GM13977 (cell line): ENCODE data around the gene CACNA1H.

Experiments used
- DNase-seq: peaks from one replicate; pipeline ENCODE4 v3.0.0; 2012; ENCODE audit warnings: low spot score
- in situ Hi-C: fragments of 300-500 bp; cut with MboI; formaldehyde crosslinking; loops from one replicate; pipeline ENCODE4 v1.12.0; 2022; ENCODE audit warnings: low sequenced_read_pairs, low pct_unique_long_range_greater_than_20kb, mixed read lengths, inconsistent platforms; ENCODE audit not compliant: unreplicated experiment
- TF ChIP-seq, protein P1 (sequence below): IDR thresholded peaks from 2 replicates; pipeline ENCODE4 v1.5.1; 2012; ENCODE audit warnings: mild to moderate bottlenecking, control low read depth; ENCODE audit not compliant: insufficient read depth; ENCODE audit errors: extremely low read depth, missing control alignments

Gene CACNA1H

DNA sequence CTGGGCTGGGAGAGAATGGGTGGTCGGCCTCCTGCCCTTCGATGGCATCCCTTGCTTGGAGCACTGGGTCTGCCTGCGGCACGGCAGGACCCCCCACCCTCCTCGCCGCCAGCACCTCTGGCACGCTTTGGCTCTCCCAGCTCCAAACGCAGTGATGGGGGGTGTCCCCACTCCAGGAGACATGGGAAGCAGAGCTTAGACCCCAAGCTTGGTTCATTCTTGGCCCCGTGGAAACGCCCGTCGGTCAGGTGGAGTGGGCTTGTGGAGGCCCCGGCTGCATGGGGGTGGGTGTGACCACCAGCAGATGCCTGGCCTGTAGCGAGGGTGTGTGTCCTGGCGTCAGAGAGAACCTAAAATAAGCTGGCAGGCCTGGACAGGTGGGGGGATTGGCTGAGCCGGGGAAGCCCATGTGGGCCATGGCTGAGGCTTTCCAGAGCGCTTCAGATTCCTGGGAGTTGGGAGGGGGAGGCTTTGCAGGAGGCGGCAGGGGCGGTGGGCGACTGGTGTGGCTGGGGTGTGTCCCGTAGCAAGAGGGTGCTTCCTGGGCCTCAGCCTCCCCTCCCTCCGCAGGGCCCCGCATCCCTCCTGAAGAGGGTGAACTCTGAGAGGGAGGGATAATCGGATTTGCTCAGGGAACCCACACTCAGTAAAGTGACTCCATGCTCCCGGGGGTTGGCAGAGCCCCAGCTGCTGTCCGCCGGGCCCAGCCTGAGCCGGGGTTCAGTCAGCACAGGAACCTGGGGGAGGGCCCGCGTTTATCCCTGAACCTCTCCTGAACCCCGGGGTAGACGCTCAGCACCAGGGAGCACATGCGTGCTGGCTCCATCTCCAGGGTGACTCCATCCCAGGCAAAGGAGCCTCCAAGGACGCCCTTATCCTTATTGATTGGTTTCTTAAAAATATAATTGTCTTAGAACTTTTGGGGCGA, 3.4 kb downstream of the CACNA1H start:
- TF ChIP-seq, protein P1, sequence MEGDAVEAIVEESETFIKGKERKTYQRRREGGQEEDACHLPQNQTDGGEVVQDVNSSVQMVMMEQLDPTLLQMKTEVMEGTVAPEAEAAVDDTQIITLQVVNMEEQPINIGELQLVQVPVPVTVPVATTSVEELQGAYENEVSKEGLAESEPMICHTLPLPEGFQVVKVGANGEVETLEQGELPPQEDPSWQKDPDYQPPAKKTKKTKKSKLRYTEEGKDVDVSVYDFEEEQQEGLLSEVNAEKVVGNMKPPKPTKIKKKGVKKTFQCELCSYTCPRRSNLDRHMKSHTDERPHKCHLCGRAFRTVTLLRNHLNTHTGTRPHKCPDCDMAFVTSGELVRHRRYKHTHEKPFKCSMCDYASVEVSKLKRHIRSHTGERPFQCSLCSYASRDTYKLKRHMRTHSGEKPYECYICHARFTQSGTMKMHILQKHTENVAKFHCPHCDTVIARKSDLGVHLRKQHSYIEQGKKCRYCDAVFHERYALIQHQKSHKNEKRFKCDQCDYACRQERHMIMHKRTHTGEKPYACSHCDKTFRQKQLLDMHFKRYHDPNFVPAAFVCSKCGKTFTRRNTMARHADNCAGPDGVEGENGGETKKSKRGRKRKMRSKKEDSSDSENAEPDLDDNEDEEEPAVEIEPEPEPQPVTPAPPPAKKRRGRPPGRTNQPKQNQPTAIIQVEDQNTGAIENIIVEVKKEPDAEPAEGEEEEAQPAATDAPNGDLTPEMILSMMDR: no peak
- DNase-seq: no peak
- in situ Hi-C loops: no loop called here

DNA sequence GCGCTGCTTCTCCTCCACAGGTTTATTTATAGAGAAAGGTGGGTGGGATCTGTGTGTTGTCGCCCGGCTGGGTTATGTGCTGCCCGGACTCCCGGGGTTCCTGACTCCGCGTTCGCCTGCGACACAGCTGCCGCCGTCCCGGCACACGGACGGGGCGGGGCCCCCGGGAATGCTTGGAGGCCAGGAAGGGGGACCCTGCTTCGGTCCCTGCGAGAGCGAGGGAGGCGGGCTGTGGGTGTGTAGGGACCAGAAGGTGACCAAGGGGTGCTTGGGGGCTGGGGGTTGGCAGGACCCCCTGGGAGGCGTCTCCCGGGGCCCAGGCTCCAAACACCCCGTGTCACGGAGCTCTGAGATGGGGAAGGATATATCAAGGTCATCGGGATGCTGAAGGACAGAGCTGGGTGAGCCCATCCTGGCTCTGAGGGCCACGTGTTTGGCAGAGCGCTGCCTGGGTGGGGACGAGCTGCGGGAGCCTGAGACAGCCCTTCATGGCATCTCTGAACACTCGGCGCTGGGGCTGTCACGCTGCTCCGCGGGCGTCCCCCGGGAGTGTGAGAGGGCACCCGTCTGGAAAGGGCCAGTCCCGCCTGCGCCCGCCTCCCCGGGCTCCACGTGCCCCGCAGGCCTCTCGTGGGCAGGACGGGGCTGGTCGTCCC, 4.2 kb downstream of the CACNA1H start:
- TF ChIP-seq, protein P1: no peak
- in situ Hi-C loops: no loop called here
- no peak for DNase-seq

DNA sequence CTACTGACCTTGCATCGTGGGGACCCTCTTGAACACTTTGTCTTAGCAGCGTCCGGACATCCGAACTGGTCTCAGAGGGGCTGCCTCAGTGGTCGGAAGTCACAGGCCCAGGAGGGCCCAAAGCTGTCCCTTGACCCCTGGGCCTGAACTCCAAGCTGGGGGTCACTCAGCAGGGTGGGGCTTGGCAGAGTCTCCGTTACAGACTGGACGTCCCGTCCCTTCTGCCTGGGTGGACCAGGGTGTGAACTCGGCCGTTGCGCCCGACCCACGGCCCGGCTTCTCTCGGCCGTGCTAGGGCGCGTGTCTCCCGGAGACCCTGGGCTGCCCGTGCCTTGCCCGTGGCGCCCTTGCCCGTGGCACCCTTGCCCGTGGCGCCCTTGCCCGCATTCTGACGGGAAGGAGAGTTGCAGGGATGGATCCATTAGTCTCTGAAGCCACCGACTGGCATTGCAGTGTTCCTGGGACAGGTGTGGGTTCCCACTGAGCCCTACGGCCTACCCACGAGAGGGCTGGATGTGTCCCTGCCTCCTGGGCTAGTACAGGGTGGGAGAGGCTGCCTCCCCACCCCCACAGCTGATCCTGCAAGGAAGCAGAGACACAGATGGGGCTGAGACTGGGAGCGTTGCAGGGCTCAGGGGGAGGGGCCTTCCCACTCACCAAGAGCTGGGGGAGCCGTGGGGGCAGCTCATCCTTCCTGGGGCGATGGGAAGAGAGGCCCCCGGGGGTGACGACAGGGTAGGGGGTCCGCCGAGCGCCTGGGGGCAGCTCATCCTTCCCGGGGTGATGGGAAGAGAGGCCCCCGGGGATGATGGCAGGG, 4.9 kb downstream of the CACNA1H start:
- no peak for DNase-seq
- in situ Hi-C loops: no loop called here
- TF ChIP-seq, protein P1: no peak

DNA sequence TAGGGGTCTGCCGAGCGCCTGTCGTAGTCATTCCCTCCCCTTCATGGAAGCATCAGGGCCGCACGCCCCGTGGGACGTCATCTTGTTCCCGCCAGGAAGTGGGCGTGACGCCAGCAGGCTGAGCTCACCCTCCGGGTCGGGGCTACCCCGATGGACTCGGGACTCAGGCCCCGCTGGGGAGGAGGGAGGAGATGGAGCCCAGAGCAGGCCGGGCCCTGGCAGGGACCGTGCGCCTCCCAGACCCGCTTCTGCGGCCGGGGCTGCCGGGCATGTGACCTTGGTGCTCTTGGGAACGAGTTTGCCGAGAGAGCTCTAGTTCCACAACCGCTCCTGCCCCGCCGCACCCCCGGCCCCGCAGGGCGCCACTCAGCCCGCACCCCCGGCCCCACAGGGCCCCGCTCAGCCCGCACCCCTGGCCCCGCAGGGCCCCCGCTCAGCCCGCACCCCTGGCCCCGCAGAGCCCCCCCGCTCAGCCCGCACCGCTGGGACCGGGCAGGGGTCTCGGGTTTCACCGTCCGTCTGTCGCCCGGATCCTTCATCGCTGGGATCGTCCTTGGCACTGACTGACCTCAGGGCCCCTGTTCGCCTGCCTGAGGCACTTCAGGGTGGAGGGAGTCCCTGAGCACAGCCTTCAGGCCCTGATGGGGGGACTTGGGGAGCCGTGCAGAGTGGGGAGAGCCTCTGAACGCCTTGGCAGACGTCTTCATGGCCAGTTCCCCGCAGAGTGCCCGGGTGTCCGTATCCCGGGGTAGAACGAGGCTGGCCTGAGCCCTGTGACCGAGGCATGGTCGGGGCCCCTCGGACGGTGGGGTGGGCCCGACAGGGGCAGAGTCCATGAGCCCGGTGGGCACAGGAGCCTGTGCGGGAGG, 5.8 kb downstream of the CACNA1H start:
- TF ChIP-seq, protein P1: no peak
- DNase-seq: no peak
- in situ Hi-C loops: no loop called here

DNA sequence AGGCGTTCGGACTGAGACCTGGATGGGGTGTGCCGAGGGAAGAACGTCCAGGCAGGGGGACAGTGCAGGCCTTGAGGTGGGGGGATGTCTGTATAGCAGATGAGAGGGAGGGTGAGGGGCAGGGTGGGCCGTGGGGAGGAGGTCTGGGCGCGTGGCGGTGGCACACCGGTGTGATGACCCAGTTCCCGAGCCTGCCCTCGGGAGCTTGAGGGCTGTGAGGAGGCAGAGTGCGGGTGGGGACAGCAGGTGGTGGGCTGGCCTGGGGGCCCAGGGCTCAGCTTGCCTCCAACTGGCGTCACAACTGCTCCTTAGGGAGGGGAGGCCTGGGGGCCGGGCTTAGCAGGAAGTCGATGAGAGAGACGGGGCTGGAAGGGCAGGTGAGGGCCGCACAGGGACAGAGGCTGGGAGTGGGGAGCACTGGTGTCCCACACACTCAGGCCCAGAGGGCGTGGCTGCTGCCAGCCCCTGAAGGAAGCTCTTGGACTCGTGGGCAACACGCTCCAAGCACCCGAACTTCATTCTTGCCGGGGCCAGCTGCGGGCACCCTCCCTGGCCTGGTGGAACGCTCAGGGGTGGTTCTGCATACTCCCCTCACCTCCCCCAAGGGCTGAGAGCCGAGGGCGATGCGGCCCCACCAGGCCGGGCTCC, 6.5 kb downstream of the CACNA1H start:
- in situ Hi-C loops: no loop called here
- TF ChIP-seq, protein P1: no peak
- DNase-seq: no peak
